ENCODE measurements around the gene RAB40A. TPM values are rescaled to one million over a fixed set of nuclear protein-coding genes. Genes with fewer than 3 reads are reported as not detected.

RAB40A gene
- total RNA-seq, 1 experiment from 2014 or later, result 0.15 TPM

DNA sequence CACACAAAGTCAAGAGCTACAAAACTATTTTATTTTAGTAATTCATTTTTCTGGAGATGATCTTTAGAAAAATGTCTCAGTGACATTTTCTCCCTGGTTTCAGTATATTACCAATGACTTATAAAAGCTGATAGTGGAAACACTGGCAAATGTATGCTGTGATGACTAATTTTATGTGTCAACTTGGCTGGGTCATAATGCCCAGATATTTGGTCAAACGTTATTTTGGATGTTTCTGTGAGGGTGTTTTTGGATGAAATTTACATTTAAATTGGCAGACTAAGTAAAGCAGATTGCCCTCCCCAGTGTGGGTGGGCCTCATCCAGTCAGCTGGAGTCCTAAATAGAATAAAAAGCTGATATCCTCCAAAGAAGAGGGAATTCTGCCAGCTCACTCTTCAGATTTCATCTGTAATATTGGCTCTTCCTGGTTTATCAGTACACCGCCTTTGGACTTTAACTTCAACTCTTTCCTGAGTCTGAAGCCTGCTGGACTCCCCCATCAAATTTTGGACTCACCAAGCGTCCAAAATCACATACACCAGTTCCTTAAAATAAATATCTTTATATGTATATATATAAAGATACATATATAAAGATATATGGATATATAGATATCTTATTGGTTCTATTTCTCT lies 31.2 kb upstream of the RAB40A start:
- Histone ChIP-seq H2AFZ (ENCODE audit: low read length) (no peak overlapping the region), H3K4me3 (ENCODE audit: low read length) (no peak overlapping the region), H4K20me1 (ENCODE audit: insufficient read depth, low read depth, low read length) (no peaks in the 10 kb centered on the region), H3K4me1 (ENCODE audit: low read length) (peaks cover 10% of the 10 kb centered on the region), H3K4me2 (ENCODE audit: low read depth, low read length, poor library complexity, severe bottlenecking) (no peak overlapping the region), H3K27ac (ENCODE audit: low read length) (no peak overlapping the region), H3K9ac (ENCODE audit: low read length) (no peak overlapping the region), H3K27me3 (ENCODE audit: low read length) (no peaks in the 10 kb centered on the region), H3K79me2 (ENCODE audit: low read length) (no peaks in the 10 kb centered on the region), H3K36me3 (ENCODE audit: insufficient read depth, low read length) (no peaks in the 10 kb centered on the region), H3K9me3 (ENCODE audit: low read length) (no peaks in the 10 kb centered on the region), H3K9me2 (replicated peaks; ENCODE audit: insufficient read depth, low read length) (no peaks in the 10 kb centered on the region)
- DNase-seq, result no peak

DNA sequence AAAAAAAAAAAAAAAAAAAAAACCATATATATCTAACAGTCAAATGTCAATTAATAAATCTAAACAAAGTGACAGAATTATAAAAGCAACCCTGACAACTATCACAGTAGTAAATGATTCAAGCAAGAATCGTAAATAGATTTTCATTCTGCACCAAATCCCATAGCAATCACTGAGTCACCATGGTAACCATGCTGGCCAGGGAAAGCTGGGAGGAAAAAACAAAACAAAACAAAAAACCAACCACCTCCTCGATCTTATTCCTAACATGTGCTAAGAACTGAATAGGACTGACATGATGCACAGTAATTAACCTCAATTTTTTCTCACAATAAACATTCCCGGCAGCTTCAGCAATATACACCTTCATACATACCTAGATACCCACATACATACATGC lies 30.6 kb upstream of the RAB40A start:
- H3K4me1 ChIP-seq (ENCODE audit: low read length), result peaks cover 6% of the 10 kb centered on the region
- H4K20me1 ChIP-seq (ENCODE audit: insufficient read depth, low read depth, low read length), result no peaks in the 10 kb centered on the region
- H3K27ac ChIP-seq (ENCODE audit: low read length), result no peak overlapping the region
- H3K9ac ChIP-seq (ENCODE audit: low read length), result no peak overlapping the region
- H3K9me2 ChIP-seq (replicated peaks; ENCODE audit: insufficient read depth, low read length), result no peaks in the 10 kb centered on the region
- H3K36me3 ChIP-seq (ENCODE audit: insufficient read depth, low read length), result no peaks in the 10 kb centered on the region
- no peaks in the 10 kb centered on the region for H3K27me3 ChIP-seq (ENCODE audit: low read length)
- H2AFZ ChIP-seq (ENCODE audit: low read length), result no peak overlapping the region
- no peak for DNase-seq
- H3K4me2 ChIP-seq (ENCODE audit: low read depth, low read length, poor library complexity, severe bottlenecking), result no peak overlapping the region
- H3K9me3 ChIP-seq (ENCODE audit: low read length), result no peaks in the 10 kb centered on the region
- no peaks in the 10 kb centered on the region for H3K79me2 ChIP-seq (ENCODE audit: low read length)
- H3K4me3 ChIP-seq (ENCODE audit: low read length), result no peak overlapping the region

DNA sequence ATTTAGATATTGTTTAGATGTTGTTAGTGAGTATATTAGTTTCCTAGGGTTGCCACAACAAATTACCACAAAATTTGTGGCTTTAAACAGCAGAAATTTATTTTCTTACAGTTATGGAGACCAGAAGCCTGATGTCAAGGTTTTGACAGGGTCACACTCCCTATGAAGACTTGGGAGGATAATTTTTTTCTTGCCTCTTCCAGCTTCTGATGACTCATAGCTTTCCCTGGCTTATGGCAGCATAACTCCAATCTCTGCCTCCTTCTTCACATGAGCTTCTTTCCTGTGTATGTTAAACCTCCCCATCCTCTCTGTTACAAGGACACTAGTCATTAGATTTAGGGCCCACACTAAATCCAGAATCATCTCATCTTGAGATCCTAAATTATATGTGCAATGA lies 20.9 kb upstream of the RAB40A start:
- no peaks in the 10 kb centered on the region for H3K27me3 ChIP-seq (ENCODE audit: low read length)
- H3K79me2 ChIP-seq (ENCODE audit: low read length), result no peaks in the 10 kb centered on the region
- no peaks in the 10 kb centered on the region for H4K20me1 ChIP-seq (ENCODE audit: insufficient read depth, low read depth, low read length)

DNA sequence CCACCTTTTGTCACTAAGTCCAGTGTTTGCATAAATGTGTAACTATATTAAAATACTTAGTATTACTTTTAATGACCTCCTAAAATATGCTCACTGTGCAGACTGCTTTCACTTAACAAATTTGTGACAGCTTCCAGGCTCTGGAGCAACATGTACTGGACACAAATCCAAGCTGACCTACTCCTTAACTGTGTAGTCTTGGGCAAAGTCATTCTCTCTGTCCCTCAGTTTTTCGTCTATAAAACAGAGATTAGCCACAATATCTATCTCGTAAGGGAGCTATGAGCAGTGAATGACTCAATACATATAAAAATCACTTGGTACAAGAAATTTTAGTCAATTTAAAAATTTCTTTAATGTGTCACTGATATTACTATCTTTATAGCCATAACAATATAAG lies 20.4 kb upstream of the RAB40A start:
- Histone ChIP-seq H3K27ac (ENCODE audit: low read length) (no peak overlapping the region), H3K79me2 (ENCODE audit: low read length) (no peaks in the 10 kb centered on the region), H3K27me3 (ENCODE audit: low read length) (no peaks in the 10 kb centered on the region), H3K9ac (ENCODE audit: low read length) (no peak overlapping the region), H4K20me1 (ENCODE audit: insufficient read depth, low read depth, low read length) (no peaks in the 10 kb centered on the region), H2AFZ (ENCODE audit: low read length) (no peak overlapping the region), H3K4me3 (ENCODE audit: low read length) (no peak overlapping the region), H3K9me3 (ENCODE audit: low read length) (no peaks in the 10 kb centered on the region), H3K9me2 (replicated peaks; ENCODE audit: insufficient read depth, low read length) (no peaks in the 10 kb centered on the region), H3K4me1 (ENCODE audit: low read length) (no peaks in the 10 kb centered on the region), H3K4me2 (ENCODE audit: low read depth, low read length, poor library complexity, severe bottlenecking) (no peak overlapping the region), H3K36me3 (ENCODE audit: insufficient read depth, low read length) (no peaks in the 10 kb centered on the region)
- no peak for DNase-seq

More for the DNA sequence above, 20.9 kb upstream of the RAB40A start:
- Histone ChIP-seq H3K9ac (ENCODE audit: low read length) (no peak overlapping the region), H3K4me3 (ENCODE audit: low read length) (no peak overlapping the region), H3K36me3 (ENCODE audit: insufficient read depth, low read length) (no peaks in the 10 kb centered on the region), H3K27ac (ENCODE audit: low read length) (no peak overlapping the region), H3K4me2 (ENCODE audit: low read depth, low read length, poor library complexity, severe bottlenecking) (no peak overlapping the region), H3K9me3 (ENCODE audit: low read length) (no peaks in the 10 kb centered on the region), H2AFZ (ENCODE audit: low read length) (no peak overlapping the region), H3K4me1 (ENCODE audit: low read length) (no peaks in the 10 kb centered on the region), H3K9me2 (replicated peaks; ENCODE audit: insufficient read depth, low read length) (no peaks in the 10 kb centered on the region)
- DNase-seq, result no peak

DNA sequence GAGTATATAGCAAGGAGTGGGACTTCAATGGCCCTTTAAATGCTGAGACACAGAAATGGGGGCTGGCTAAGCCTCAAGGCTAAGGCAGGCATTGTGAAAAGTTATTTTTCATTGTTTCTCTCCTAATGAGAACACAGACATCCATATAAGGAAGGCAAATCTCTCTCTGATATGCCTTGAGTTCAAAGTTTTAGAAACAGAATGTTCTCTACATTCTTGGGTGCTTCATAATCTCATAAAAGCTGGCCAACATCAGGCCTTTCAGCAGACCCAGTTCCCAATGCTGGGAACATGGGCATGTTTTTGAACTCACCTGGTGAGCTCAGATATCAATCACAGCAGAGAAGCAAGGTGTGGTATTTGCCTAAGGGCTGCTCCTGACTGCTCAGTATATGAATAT lies 19.4 kb upstream of the RAB40A start:
- Histone ChIP-seq H3K9me3 (ENCODE audit: low read length) (no peaks in the 10 kb centered on the region), H3K9ac (ENCODE audit: low read length) (no peak overlapping the region), H3K36me3 (ENCODE audit: insufficient read depth, low read length) (no peaks in the 10 kb centered on the region), H3K27ac (ENCODE audit: low read length) (no peak overlapping the region), H4K20me1 (ENCODE audit: insufficient read depth, low read depth, low read length) (no peaks in the 10 kb centered on the region), H3K4me1 (ENCODE audit: low read length) (no peaks in the 10 kb centered on the region), H3K4me2 (ENCODE audit: low read depth, low read length, poor library complexity, severe bottlenecking) (no peak overlapping the region), H3K9me2 (replicated peaks; ENCODE audit: insufficient read depth, low read length) (no peaks in the 10 kb centered on the region), H3K4me3 (ENCODE audit: low read length) (no peak overlapping the region), H2AFZ (ENCODE audit: low read length) (no peak overlapping the region), H3K79me2 (ENCODE audit: low read length) (no peaks in the 10 kb centered on the region), H3K27me3 (ENCODE audit: low read length) (no peaks in the 10 kb centered on the region)
- no peak for DNase-seq

DNA sequence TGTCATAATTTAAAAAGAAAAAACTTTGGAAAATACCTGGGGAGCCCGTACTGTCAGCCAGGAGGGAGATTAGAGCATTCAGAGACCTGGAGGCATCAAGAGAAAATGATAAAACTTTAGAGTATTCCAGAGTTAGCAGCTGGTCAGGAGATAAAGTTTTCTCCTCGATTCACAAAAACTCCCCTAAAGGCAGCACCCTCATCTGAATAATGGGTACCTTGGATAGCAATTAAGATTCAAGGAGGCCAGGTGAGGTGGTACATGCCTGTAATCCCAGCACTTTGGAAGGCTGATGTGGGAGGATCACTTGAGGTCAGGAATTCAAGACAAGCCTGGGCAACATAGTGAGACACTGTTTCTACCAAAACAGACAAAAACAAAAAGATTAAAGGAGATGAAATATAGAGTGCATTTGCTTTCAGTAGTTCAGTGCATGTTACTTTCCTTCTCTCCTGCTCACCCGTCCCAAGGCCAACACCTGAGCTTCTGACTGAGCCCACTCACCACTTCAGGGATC lies 18.6 kb upstream of the RAB40A start:
- Histone ChIP-seq H3K9me2 (replicated peaks; ENCODE audit: insufficient read depth, low read length) (no peaks in the 10 kb centered on the region), H3K36me3 (ENCODE audit: insufficient read depth, low read length) (no peaks in the 10 kb centered on the region), H3K79me2 (ENCODE audit: low read length) (no peaks in the 10 kb centered on the region), H3K27me3 (ENCODE audit: low read length) (no peaks in the 10 kb centered on the region), H3K9ac (ENCODE audit: low read length) (no peak overlapping the region), H2AFZ (ENCODE audit: low read length) (no peak overlapping the region), H3K4me3 (ENCODE audit: low read length) (no peak overlapping the region), H3K4me1 (ENCODE audit: low read length) (no peaks in the 10 kb centered on the region), H3K4me2 (ENCODE audit: low read depth, low read length, poor library complexity, severe bottlenecking) (no peak overlapping the region), H3K9me3 (ENCODE audit: low read length) (no peaks in the 10 kb centered on the region), H3K27ac (ENCODE audit: low read length) (no peak overlapping the region), H4K20me1 (ENCODE audit: insufficient read depth, low read depth, low read length) (no peaks in the 10 kb centered on the region)
- no peak for DNase-seq

DNA sequence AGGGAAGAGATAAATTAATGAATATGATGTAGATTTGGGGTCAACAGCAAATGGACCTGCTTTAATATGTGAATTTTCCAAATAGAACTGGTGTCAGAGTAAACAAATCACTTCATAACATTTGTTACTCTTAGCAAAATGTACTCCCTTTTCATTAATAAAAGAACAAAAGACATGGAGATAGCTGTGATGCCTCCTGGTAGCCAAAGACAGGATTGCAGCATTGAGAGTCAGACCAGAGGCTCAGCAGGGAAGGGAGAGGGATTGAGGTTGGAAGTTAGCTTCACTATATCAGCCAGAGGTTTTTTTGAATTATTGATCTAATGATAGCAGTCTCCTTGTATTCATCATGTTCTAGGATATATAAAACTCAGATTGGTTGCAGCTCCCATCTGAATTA lies 17.4 kb upstream of the RAB40A start:
- no peak overlapping the region for H3K4me2 ChIP-seq (ENCODE audit: low read depth, low read length, poor library complexity, severe bottlenecking)
- no peak overlapping the region for H3K4me3 ChIP-seq (ENCODE audit: low read length)
- H3K36me3 ChIP-seq (ENCODE audit: insufficient read depth, low read length), result no peaks in the 10 kb centered on the region
- no peaks in the 10 kb centered on the region for H3K9me2 ChIP-seq (replicated peaks; ENCODE audit: insufficient read depth, low read length)
- no peak overlapping the region for H3K27ac ChIP-seq (ENCODE audit: low read length)
- H3K27me3 ChIP-seq (ENCODE audit: low read length), result no peaks in the 10 kb centered on the region
- no peak for DNase-seq
- no peak overlapping the region for H3K9ac ChIP-seq (ENCODE audit: low read length)
- H3K9me3 ChIP-seq (ENCODE audit: low read length), result no peaks in the 10 kb centered on the region
- no peaks in the 10 kb centered on the region for H3K79me2 ChIP-seq (ENCODE audit: low read length)
- H3K4me1 ChIP-seq (ENCODE audit: low read length), result no peaks in the 10 kb centered on the region
- H2AFZ ChIP-seq (ENCODE audit: low read length), result no peak overlapping the region
- no peaks in the 10 kb centered on the region for H4K20me1 ChIP-seq (ENCODE audit: insufficient read depth, low read depth, low read length)

DNA sequence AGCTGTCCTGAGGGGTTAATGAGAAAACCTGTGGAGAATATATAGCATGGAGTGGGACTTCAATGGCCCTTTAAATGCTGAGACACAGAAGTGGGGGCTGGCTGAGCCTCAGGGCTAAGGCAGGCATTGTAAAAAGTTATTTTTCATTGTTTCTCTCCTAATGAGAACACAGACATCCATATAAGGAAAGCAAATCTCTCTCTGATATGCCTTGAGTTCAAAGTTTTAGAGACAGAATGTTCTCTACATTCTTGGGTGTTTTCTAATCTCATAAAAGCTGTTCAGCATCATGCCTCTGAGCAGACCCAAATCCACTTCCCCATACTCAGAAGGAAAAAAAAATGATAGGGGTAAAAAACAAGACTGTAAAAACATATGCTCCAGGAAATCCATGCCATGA lies 16.8 kb upstream of the RAB40A start:
- H3K9me2 ChIP-seq (replicated peaks; ENCODE audit: insufficient read depth, low read length), result no peaks in the 10 kb centered on the region

More for the DNA sequence above, 16.8 kb upstream of the RAB40A start:
- Histone ChIP-seq H4K20me1 (ENCODE audit: insufficient read depth, low read depth, low read length) (no peaks in the 10 kb centered on the region), H3K36me3 (ENCODE audit: insufficient read depth, low read length) (no peaks in the 10 kb centered on the region), H3K4me1 (ENCODE audit: low read length) (no peaks in the 10 kb centered on the region), H3K4me2 (ENCODE audit: low read depth, low read length, poor library complexity, severe bottlenecking) (no peak overlapping the region), H3K4me3 (ENCODE audit: low read length) (no peak overlapping the region), H3K27ac (ENCODE audit: low read length) (no peak overlapping the region), H3K79me2 (ENCODE audit: low read length) (no peaks in the 10 kb centered on the region), H3K27me3 (ENCODE audit: low read length) (no peaks in the 10 kb centered on the region), H3K9ac (ENCODE audit: low read length) (no peak overlapping the region), H2AFZ (ENCODE audit: low read length) (no peak overlapping the region), H3K9me3 (ENCODE audit: low read length) (no peaks in the 10 kb centered on the region)
- DNase-seq, result no peak
